T-helper 2 cell treated with Interferon-gamma antibody and Interleukin-4, amounts not matched to agents 100 ng/mL and 5 ng/mL, for 36 hours (primary cell): Measurements from ENCODE around the gene MEPCE. TPM values are rescaled to one million over a fixed set of nuclear protein-coding genes. Genes with fewer than 3 reads are reported as not detected.
"Not testable (repeated sequence)": the region's sequence is repeated elsewhere in the genome, so short reads cannot be mapped to it uniquely, and the experiment has no call there.

Source experiments
- intact Hi-C: fragments of 100-400 bp; cut with micrococcal nuclease; formaldehyde crosslinking; loops from one replicate; pipeline ENCODE4 v1.15.1; 2023
- total RNA-seq: library from RNA; stranded (reverse); gene quantifications from 2 replicates; pipeline ENCODE4 v1.2.3, GENCODE V29; 2022

Gene MEPCE
- total RNA-seq, 1 donor from 2014 or later = 42.6 TPM

DNA sequence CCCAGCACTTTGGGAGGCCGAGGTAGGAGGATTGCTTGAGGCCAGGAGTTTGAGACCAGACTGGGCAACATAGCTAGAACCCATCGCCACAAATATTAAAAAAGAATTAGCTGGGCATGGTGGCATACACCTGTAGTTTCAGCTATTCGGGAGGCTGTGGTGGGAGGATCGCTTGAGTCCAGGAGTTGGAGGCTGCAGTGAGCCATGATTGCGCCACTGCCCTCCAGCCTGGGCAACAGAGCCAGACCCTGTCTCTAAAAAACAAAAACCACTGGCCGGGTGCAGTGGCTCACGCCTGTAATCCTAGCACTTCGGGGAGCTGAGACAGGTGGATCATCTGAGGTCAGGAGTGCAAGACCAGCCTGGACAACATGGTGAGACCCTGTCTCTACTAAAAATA lies 24.2 kb downstream of the MEPCE start:
- intact Hi-C loops = not testable (repeated sequence)

DNA sequence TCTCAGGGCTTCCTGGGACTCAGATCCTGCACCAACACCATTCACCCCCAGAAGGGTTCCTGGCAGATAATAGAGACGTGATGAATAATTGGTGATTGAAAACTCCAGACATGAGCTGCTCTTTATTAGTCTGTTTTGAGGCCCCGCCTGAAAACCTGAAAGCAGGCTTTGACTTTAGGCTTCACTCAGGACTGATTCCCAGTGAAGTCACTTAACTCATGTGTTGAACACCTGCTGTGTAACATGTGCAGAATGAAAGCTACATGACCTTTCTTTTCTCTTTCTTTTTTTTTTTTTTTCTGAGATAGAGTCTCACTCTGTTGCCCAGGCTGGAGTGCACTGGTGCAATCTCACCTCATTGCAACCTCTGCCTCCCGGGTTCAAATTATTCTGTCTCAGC lies 25.6 kb downstream of the MEPCE start:
- intact Hi-C loops = no loop called here

DNA sequence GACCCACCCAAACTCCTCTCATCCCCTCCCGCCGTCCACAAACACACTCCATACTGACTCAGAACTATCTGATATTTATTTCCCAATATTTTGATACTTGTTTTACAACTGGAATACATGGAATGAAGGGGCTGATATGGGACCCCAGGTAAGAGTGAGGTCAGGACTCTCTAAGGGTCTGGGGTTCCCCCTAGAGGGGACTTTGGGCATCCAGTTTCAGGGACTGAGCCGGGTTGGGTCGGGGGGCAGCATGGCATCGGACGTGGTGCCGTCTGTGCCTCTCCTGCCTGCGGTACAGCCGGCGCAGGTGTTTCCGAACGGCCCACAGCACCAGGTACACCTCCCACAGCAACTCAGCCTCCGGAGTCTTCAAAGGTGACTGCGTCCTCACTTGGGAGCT lies 26.9 kb downstream of the MEPCE start:
- intact Hi-C loops = no loop called here

DNA sequence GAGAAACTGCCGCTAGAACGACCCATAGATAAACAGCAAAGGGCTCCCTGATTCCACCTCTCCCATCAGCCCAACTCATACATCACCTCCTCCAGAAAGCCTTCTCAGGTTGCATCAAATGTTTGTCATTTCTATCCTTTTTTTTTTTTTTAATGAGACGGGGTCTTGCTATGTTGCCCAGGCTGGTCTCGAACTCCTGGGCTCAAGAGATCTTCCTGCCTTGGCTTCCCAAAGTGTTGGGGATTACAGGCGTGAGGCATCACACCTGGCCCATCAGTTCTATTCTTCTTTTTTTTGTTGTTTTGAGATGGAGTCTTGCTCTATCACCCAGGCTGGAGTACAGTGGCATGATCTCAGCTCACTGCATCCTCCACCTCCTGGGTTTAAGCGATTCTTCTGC lies 27.4 kb downstream of the MEPCE start:
- intact Hi-C loops = no loop called here

DNA sequence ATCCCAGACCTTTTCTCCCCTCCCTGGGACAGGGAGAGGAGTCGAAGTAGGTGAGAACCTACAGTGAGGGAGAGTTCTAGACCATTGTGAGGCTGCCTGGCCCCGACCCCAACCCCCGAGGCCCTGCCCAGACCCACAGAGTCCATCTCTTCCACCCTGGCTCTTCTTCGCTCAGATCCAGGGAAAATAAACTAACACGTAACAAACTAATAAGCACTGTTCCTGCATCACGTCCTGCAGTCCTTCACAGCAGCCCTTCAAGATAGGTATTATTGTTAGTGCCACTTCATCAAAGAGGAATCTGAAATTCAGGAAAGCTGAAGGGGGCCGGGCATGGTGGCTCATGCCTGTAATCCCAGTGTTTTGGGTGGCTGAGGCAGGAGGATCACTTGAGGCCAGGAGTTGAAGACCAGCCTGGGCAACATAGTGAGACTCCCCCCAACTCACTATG lies 34.6 kb downstream of the MEPCE start, which contains the start of gene SPACDR:
Gene SPACDR (minus strand): TSS at position 51 of the 451 bp plus-strand sequence. CDS start 235 bp downstream, outside the sequence.
- intact Hi-C loops = no loop called here

DNA sequence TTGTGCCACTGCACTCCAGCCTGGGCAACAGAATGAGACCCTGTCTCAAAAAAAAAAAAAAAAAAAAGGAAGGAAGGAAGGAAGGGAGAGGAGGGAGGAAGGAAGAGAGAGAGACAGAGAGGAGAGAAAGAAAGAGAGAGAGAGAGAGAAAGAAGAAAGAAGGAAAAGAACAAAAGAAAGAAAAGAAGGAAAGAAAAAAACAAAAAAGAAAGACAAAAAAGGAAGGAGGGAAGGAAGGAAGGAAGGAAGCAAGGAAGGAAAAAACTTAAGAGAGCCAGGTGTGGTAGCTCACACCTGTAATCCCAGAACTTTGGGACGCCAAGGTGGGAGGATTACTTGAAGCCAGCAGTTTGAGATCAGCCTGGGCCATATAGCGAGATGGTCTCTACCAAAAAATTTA lies 35.2 kb downstream of the MEPCE start:
- intact Hi-C loops = no loop called here

DNA sequence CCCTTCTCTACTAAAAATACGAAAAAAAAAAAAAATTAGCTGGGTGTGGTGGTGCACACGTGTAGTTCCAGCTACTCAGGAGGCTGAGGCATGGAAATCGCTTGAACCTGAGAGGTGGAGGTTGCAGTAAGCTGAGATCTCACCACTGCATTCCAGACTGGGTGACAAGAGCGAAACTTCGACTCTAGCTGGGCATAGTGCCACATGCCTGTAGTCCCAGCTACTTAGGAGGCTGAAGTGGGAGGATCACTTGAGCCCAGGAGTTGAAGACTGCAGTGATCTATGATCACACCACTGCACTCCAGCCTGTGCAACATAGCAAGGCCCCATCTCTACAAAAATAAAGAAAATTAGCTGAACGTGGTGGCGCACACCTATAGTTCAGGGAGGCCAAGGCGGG lies 35.7 kb downstream of the MEPCE start:
- intact Hi-C loops = no loop called here

DNA sequence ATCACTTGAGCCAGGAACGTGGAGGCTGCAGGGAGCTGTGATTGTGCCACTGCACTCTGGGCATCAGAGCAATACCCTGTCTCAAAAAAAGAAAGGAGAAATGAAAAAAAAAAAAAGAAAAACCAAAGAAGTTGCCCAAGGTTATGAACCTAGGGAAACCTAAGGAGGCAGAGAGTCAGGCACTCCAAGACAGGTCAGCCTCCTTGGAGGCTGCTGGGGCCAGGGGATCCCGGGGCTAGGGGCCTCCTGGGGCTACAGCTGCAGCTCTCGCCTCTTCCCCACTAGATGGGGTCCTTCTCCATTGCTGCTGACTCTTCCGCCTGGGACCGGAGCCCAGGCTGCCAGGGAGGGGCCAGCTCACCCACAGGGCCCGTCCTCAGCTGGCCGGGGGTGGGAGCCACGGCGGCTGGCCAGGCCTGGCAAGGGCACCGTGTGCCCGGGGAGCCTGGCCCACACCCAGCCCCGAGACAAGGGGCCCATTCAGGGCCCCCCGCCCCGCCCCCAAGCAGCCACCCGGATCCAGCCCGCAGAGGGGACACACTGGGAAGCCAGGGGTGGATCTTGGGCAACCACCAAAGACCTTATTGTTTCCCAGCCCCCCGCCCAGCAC lies 36.2 kb downstream of the MEPCE start:
- intact Hi-C loops = no loop called here

DNA sequence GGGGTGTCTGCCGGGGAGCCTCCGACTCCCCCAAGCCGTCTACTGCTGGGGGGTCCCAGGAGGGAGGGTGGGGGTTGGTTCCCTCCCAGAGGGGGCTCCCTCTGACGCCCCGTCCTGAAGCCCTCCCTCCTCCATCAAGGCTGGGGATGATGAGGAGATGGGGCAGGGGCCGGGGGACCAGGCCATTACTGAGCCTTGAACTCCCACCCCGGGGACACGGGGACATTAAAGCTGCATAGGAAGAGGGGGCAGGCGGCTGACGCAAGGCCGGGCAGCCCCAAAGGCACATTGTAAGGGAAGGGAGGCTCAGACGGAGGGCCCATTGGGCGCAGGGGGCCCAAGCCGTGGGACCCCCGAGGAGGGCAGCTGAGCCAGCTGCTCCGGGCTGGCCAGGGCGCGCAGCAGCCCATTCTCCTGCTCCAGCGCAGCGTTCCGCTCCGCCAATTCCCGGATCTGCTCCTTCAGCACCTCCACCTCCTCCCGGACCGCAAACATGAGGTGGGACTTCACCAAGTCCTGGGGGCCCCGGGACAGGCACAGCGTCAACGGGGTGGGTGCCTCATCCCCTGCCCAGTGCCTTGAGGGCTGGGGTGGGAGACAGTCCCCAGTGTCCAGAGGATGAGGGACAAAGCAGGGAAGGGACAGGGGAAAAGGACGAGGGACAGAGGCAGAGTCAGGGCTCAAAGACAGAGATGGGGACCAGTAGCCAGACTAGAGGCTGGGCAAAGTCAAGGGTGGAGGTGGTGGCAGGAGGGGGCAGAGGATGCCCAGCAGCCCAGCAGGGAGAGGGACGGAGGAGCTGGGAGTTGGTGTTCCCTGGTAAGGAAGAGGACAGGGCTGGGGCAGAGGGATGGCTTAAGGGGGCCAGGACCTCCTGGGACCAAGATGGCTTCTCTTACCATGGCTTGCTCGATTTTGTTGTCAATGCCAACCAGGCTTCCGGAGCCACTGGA lies 37.3 kb downstream of the MEPCE start:
- intact Hi-C loops = no loop called here

DNA sequence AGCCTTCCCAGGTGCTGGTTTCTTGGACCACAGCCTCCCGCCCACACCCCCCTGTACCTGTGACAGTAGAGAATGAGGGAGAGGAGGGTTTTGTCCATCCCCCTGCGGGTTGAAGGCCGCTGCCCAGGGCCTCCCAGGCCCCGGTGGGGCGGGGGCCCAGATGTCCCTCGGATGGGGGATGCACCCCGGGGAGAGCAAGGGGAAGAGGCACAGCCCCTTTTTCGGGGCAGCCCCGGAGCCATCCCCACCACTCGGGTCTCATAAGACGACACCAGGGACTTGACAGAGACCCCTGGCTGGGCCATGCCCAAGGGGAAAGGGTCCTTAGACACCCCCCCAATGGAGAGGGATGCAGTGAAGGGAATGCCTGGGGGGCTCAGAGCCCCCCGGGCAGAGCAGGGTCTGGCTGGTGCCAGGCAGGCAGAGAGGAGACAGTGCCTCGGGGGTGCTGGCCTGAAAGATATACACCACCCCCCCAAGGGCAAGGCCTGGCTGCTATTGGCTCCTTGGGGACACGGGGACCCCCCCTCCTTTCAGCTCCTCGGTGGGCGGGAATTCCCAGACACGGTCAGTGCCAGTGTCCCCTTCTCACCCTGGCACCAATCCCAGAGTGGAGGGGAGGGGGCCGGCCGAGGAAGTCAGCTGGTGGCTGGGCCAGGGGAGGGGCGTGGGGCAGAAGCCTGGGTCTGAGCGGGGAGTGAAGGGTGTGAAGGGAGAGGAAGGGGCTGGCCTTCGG lies 38.2 kb downstream of the MEPCE start:
- intact Hi-C loops = no loop called here

DNA sequence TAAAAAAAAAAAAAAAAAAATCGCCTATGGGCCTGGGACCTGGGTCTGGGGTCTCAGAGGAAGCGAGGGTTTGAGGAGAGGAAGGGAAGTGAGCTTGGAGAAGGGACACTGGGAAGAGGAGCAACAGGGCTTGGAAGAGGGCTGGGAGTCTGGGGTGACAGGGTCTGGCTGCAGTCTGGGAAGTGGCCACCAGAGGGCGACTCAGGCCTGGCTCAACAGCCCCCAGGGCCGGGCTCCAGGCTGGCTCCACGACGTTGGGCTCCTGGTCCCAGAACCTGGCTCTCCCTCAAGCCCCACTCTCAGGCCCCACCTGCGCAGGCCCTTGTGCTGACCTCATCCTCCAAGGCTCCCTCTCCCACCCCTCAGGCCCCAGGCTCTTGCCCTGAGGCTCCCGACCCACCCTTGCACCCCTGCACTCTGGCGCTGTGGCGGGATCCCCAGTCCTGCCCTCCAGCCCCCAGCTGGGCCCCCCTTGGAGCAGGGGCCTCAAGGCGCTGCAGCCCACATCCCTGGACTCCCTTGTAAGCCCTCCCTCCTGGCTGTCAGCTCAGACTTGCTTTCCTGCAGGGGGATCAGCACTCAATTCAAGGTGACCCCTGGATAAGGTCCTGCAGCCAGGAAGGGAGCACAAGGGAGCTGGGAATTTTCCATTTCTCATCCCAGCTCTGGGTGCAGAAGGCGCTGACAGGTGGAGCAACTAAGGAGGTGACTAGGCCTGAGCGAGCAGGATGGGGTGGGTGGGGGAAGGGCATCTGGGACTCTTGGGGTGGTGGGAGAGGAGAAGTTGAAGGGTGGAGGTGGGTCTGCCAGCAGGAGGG lies 39.8 kb downstream of the MEPCE start:
- intact Hi-C loops = loop anchor here (1.0 kb wide), 2 partner anchors 10 to 90 kb away; partner anchors contain the start of gene TSC22D4

DNA sequence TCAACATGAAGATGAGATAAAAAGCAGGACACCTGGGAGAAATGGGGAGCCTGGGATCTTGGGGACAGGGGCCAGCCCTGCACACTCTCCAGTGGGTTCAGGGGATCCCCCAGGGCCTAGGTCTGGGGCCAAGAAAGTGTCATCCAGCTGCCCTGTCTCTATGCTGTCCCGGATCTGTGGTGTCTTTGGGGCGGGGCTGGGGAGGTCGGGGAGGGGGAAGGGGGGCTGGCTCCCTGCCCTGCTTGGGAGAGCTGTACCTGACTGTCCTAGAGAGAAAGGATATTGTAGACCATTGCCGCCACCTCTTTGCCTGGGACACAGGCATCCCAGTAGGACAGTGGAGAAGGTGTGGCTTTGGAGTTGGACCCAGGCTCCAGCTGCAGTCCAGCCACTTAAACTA lies 41.4 kb downstream of the MEPCE start:
- intact Hi-C loops = no loop called here

DNA sequence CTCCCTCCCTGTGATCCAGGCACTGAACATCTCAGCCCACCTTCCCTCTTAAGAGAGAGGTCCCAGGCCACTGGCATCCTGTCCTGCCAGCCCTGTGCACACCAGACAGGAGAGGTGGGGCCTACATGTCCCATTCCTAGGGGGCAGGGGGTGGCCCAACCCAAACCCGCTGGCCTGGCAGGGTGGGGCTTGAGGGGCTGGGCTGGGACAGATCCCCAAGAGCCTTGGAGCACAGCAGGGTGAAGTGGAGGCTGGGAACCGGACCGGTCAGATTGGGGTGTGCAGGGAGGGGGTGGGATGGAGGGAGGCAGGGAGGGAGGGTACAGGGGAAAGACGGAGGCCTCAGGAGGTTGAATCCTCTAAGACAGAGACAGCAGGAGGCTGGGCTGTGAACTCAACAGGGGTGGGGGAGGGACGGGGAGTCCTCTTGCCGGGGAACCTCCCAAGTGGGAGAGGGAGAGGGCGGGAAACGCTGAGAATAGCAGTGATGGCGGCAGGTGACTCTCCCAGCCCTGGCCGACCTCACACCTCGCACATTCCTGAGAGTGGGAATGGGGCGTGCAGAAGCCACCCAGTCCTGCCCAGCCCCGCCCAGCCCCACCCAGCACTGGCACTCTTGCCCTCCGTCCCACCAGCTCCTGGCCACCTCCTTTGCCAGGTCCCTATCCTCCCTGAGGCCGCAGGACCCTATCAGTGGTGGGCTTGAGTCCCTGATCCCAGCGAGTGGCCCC lies 42.7 kb downstream of the MEPCE start:
- intact Hi-C loops = no loop called here

DNA sequence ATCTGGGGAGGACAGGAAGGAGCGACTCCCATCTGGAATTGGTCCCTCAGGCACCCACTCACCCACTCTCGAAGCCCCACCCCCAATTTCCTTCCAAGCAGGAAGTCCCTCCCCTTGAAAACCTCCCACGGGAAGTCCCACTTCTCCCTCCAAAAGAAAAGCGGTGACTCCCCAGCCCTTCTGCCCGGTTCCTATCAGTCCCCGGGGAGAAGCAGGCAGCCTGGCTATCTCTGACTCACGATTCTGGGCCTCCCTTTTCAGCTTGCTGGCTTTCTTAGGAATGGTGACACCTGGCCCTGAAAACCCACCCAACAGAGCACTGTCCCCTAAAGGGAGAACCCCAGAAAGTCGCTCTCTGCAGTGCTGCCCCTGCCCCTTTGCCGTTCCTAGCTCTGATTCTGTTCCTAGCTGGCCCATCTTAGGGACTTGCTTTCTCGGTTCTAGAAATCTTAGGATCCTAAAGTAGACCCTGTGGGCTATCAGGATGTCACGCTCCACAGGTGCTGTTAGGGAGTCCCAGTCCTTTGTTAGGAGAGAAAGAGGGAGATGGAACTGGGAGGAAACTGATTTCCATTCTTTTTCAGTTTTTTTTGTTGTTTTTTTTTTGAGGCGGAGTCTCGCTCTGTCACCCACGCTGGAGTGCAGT lies 43.3 kb downstream of the MEPCE start:
- intact Hi-C loops = no loop called here

DNA sequence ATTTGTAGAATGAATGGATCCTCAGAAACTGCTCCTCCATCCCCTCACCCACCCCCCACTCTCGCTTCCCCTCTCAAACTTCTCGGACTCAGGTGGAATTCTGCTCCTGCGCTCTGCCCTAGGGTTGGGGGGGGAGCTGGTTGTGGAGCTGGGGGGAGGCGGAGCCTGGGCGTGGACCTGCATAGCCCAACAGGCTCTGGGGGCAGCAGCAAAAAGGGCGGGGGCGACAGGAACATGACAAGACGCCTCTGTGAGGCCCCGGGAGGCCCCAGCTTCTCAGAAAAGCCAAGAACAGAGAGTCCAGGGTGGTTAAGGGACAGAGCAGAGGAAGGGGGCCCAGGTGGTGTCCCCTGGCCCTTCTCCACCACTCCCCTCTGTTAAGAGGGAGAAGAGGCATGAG lies 45.9 kb downstream of the MEPCE start:
- intact Hi-C loops = loop anchor here (5.0 kb wide), 1 partner anchor 232 kb away; the partner anchor contains the start of gene POP7

DNA sequence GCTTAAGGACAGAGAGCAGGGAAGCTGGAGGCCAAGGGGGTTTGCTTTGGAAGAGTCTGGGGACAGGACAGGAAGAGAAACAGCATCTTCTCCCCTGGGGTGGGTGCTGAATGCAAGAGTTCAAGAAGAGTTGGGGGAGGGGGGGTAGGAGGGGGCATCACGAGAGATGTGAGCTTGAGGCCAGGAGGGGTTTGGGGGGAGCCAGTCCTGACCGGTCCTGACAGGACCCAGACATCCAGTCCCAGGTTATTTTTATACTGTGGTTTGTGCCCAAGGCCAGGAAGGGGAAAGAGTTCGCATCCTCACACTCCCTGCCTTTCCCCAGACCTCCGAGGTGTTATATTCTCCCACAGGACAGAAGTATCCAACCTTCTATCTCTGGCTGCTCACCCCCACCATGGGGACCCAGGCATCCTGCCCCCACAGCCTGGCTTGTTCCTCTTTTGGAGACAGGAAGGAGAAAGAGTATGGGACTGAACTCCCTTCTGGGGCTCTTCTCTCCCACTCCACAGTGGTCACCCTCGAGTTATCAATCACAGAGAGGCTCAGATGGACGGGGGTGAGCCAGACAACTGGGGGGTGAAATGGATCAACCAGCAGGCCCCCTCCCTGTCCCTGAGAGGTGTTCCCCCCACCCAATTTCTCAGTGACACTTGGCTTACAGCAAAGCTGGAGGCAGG lies 46.6 kb downstream of the MEPCE start:
- intact Hi-C loops = loop anchor here (5.0 kb wide), 1 partner anchor 231 kb away; the partner anchor contains the start of gene POP7

DNA sequence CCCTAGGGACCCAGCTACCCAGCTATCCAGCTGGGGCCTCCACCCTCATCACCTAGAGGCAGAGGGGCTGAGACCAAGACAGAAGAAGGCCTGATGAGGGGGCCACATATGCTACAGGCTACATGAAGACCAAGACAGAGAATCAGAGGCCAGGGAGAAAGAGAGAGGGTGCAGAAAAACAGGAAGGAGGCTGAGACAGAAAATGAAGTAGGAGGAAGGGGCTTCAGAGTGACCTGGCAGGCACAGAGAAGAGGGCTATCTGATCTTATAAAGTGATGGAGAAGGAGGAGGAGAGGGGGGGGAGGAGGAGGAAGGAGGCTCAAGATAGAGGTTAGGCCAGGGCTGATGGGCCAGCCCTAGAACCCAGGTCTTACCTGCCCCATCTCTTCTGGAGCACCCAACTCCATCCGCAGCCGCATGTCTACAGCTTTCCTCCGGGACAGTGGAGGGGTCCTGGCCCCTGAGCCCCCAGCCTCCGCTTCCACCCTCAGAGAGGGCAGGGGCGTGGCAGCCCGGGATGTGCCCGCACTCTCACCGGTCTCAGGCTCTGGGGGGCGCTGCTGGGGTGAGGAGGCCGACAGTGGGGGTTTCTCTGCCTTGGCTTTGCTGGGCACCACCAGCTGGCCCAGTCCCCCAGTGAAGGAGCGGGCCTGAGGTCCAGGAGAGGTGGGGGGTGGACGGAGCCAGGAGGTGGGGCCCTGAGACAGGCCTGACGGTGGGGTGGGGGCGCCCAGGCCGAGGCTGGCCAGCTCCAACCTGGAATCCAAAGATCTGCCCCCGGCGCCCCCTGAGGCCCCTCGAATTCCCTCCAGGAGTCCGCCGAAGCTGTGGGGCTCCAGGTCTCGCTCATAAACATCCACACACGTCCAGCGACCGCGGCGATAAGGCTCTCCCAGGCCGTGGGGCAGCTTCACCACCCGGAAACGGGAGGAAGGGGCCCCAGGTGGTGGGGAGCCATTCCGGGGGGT lies 47.6 kb downstream of the MEPCE start:
- intact Hi-C loops = loop anchor here (5.0 kb wide), 1 partner anchor 230 kb away; the partner anchor contains the start of gene POP7

DNA sequence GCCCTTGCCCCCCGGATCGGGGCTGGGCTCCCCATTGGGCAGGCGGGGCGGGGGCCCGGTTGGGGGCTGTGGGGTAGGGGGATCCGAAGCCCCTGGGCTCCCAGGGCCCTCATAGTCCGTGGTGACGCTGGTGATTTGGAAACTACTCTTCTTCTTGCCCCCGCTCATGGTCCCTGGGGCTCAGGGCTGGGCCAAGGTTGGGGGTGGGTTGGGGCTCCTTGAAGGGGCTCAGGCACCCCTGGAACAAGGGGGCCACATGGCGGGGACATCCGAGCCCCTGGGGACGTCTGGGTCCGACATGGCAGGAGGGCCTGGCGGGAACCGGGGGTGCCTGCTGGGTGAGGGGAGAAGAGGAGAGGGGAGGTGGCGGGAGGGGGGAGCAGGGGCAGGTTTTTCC lies 48.2 kb downstream of the MEPCE start:
- intact Hi-C loops = loop anchor here (2.0 to 5.0 kb wide), 5 partner anchors 41 to 229 kb away; partner anchors contain the start of genes AGFG2, GNB2, MEPCE and POP7
